Activated CD4-positive, alpha-beta T cell treated with anti-CD3 and anti-CD28 coated beads for 4 hours (primary cell): ENCODE results near the gene GATAD2A.
"Not testable (repeated sequence)": the region's sequence is repeated elsewhere in the genome, so short reads cannot be mapped to it uniquely, and the experiment has no call there.

Source experiments
- DNase-seq, 2 donors: peaks; one replicate each; pipeline ENCODE4 v3.0.0-alpha.2; 2020

GATAD2A gene

GRCh38 chr19:19447536-19448237, 42.2 kb downstream of the GATAD2A start:
- DNase-seq, result no peak

- DNase-seq, result no peak
Measured at GRCh38 chr19:19448238-19448544, 42.7 kb downstream of the GATAD2A start.

GRCh38 chr19:19451429-19452242, 46.2 kb downstream of the GATAD2A start:
- peak; percentile 30 to 35 for DNase-seq

- no peak for DNase-seq
Measured at GRCh38 chr19:19452243-19453124, 47.0 kb downstream of the GATAD2A start.

- no peak for DNase-seq
Measured at GRCh38 chr19:19453125-19453454, 47.6 kb downstream of the GATAD2A start.

- not testable (repeated sequence) for DNase-seq
Measured at GRCh38 chr19:19455166-19455919, 49.9 kb downstream of the GATAD2A start.

- DNase-seq, result no peak
Measured at GRCh38 chr19:19457671-19458070, 52.2 kb downstream of the GATAD2A start.

- no peak for DNase-seq
Measured at GRCh38 chr19:19458110-19458816, 52.8 kb downstream of the GATAD2A start.

- no peak for DNase-seq
Measured at GRCh38 chr19:19459073-19459472, 53.6 kb downstream of the GATAD2A start.

GRCh38 chr19:19459707-19460251, 54.3 kb downstream of the GATAD2A start:
- DNase-seq, result peak; percentile 62 to 67

GRCh38 chr19:19460258-19460731, 54.8 kb downstream of the GATAD2A start:
- DNase-seq, result peak; percentile 18 to 26

GRCh38 chr19:19460761-19461265, 55.3 kb downstream of the GATAD2A start:
- DNase-seq, result peak; percentile 53 to 63

GRCh38 chr19:19461306-19461670, 55.8 kb downstream of the GATAD2A start:
- no peak for DNase-seq

- no peak for DNase-seq
Measured at GRCh38 chr19:19461671-19462622, 56.5 kb downstream of the GATAD2A start.

GRCh38 chr19:19463348-19464117, 58.1 kb downstream of the GATAD2A start:
- DNase-seq, result no peak

- no peak for DNase-seq
Measured at GRCh38 chr19:19464339-19465098, 59.0 kb downstream of the GATAD2A start.

- DNase-seq, result no peak
Measured at GRCh38 chr19:19465436-19466070, 60.1 kb downstream of the GATAD2A start.

GRCh38 chr19:19466201-19466600, 60.7 kb downstream of the GATAD2A start:
- no peak for DNase-seq
